SH-SY5Y (cell line): ENCODE measurements around the gene CAMTA1.

Experiments
- GATA2 ChIP-seq: IDR thresholded peaks from 2 replicates; pipeline ENCODE4 v1.6.1; 2011; ENCODE audit warnings: mild to moderate bottlenecking, low read depth, low read length
- GATA3 ChIP-seq: IDR thresholded peaks from 2 replicates; pipeline ENCODE4 v1.6.1; 2011; ENCODE audit warnings: low read depth, mild to moderate bottlenecking, low read length, moderate library complexity

Gene CAMTA1

GRCh38 chr1:7501084-7501491 lies 715.8 kb downstream of the CAMTA1 start:
- TF ChIP-seq GATA3 (no peak), GATA2 (no peak)

- TF ChIP-seq GATA3 = no peak
- no peak for TF ChIP-seq GATA2
Observed at GRCh38 chr1:7501723-7502603, 716.7 kb downstream of the CAMTA1 start.

DNA sequence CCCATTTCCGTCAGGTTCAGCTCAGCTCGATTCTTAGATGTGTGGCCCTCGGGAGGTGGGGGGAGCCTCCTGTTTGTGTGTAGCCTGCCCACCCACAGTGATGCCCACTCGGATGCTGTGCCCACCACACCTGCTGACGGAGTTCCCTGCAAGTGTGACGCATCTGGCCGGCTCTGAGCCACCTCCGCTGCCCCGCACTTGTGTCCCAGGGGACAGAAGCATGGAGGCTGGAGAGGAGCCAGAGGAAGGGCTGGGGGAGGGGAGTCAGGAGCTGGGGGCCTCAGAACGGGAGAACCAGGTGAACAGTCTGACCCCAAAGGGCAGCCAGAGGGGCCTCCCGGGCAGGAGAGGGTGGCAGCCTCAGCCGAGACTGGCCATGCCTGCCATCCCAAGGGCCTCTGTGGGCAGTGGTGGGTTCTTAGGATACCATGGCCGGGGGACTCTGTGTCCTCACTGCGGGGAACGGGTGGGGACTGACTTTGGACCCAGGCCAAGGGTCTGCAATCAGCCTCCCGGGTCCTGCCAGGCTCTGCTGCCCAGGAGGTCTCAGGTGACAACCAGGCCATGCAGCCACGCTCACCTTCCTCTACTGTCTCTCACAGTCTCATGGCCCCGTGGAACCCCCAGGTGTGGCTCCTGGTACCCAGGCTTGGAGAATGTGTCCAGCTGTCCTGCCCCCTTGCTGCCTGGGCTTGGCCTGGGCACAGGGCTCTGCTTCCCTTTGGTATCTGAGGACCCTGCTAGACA lies 718.6 kb downstream of the CAMTA1 start:
- TF ChIP-seq GATA3 = no peak
- TF ChIP-seq GATA2 = no peak

DNA sequence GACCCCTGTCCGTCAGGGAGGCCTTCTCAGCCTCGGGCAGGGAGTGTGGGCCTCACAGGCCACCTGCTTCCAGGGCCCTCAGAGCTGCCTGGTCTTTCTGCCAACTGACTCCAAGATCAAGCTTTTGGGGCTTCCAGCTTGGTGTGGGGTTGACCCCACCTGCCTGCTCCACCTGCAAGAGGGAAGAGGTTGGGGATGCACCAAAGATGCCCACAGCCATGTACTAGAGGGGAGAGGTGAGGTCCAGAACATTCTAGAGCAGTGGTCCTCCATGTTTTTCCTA lies 719.1 kb downstream of the CAMTA1 start:
- TF ChIP-seq GATA2 (no peak), GATA3 (no peak)

DNA sequence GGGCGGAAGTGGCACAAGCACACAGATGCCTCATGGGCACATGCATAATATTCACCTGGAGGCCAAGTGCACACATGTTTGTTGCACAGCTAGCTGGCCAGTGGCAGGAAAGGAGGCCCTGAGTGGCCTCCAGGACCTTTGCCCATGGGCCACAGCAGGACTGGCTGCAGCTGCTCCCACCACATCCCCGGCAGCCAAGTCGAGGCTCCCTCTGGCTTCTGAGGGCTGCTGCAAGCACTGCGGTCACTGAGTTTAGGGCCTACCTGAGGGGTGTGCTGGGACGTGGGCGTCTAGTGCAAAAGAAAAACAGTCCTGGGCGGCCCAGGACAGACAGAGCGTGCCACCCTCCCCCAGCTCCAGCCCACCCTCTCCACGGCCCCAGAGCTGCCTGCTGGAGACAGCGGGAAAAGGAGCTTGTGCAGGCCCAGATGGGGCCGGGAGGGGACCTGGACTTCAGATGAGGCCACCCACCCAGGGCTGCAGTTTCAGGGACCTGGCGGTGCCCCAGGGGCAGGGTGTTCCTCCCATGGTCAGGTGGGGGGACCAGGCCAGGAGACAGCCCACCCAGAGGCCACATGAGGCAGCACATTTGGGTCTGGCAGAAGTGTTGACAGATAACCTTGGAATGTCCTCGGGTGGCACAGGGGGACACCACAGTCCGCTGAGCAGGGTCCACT lies 720.0 kb downstream of the CAMTA1 start:
- TF ChIP-seq GATA2 (no peak), GATA3 (no peak)

- no peak for TF ChIP-seq GATA2
- no peak for TF ChIP-seq GATA3
Observed at GRCh38 chr1:7505771-7506453, 720.7 kb downstream of the CAMTA1 start.

- TF ChIP-seq GATA2 (no peak), GATA3 (no peak)
Observed at GRCh38 chr1:7506454-7507284, 721.4 kb downstream of the CAMTA1 start.

DNA sequence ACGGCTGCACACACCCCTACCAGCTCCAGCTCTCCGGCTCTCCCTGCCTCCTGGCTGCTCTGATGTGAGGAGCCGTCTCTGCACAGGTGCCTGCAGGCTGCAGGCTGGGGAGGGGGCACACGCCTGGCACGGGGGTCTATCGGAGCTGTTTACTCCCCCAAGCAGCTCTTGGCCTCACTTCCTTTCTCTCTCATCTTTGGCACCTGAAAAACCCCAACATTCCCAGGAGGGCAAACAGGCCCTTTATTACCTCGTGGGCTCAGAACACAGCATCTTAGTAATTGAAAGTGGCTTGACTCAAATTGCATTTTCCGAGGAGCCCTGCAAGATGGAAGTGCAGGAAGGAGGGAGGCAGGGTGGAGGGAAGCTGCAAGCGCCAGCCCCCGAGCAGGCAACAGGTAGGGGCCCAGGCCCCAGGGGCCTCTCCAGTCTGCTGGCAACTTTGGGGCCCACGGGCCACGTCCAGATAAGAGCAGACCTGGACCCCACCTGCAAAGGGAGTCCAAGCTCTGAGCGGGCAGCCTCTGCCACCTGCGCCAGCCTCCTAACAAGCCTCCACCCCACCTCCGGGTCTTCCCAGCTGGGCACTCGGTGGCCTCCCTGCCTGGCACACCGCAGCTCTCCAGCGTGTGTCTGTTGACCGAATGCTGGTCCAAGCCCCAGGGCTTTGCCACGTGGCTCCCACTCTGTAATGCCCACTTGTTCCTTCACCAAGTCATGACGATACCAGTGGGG lies 722.2 kb downstream of the CAMTA1 start:
- TF ChIP-seq GATA2 (no peak), GATA3 (no peak)

DNA sequence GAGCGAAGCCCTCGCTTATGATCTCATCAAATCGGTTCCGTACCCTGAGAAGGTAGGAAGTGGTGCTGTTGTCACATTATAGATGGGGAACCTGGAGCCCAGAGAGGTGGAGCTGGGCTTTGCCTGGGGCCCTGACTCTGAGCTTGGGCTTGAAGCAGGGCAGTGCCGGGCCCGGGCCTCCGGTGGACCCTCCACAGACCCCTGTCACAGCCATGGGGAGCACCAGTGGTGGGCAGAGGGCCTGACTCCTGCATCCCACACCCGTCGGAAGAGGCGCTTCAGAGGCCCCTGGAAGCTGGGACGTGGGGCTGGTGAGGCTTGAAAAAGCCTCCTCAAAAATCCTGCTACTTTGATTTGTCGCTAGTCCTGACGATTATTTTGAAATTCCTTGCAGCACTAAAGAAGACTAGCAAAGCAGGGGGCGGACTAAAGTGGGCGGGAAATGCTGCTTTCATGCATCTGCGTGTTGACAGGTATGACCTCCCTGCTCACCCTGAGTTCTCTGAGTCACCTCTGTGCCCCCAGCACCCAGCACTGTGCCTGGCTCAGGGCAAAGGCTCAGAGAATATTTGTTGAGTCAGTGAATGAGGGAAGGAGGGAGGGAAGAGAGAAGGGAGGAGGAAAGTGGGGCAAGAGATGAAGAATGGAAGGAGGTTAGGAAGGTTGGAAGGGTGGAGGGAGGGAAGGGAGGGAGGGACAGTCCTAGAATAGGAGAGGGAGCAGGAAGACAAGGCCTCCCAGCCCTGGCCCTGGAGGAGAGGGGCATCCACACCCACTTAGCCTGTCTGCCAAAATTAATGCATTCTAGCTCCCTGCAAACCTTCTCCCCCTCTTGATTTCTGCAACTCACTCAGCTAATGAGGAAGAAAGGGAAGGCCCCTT lies 723.0 kb downstream of the CAMTA1 start:
- no peak for TF ChIP-seq GATA3
- TF ChIP-seq GATA2 = no peak

- TF ChIP-seq GATA2 (peak; percentile 23; the same call in 1 of the 2 replicates), GATA3 (no peak)
Observed at GRCh38 chr1:7508934-7509519, 723.8 kb downstream of the CAMTA1 start.

DNA sequence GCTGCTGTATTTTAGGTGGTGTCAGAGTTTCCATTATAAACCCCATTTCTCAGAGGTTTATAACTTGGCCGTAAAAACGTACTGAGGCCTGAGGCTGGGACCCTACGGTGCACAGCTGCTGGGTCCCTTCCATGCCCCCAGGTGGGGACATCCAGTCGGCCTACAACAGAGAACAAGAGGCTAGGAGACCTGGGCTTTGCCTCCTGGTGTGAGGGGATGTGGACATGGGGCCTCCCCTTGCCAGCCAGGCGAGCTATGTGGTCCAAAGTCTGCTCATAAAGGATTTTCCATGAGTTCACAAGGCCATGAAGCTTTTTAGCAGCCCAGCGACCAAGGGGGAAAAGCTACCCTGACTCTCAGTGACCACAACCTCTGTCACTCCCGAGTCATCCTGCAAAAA lies 724.3 kb downstream of the CAMTA1 start:
- TF ChIP-seq GATA3 = no peak
- no peak for TF ChIP-seq GATA2
